HG03442 (cell line): ENCODE results near the gene RAB6B.

Source experiments
- ATAC-seq: cut with Tn5 transposase; IDR thresholded peaks from one replicate; pipeline ENCODE4 v1.9.1; 2021; ENCODE audit warnings: mild to moderate bottlenecking, moderate library complexity; ENCODE audit not compliant: unreplicated experiment

RAB6B gene

GRCh38 chr3:133895208-133896001, at the start of gene RAB6B:
RAB6B (minus strand) TSS chr3:133895882; CDS start chr3:133895466, 416 bp downstream.
- no peak for ATAC-seq

GRCh38 chr3:133944641-133945380, 49.1 kb upstream of the RAB6B start:
- no peak for ATAC-seq

- no peak for ATAC-seq
These were observed 48.5 kb upstream of the RAB6B start for GRCh38 chr3:133944181-133944580.

- ATAC-seq, result no peak
These were observed 48.0 kb upstream of the RAB6B start for GRCh38 chr3:133943639-133944141.

- ATAC-seq, result no peak
These were observed 47.4 kb upstream of the RAB6B start for GRCh38 chr3:133943031-133943535.

- ATAC-seq, result no peak
These were observed 45.7 kb upstream of the RAB6B start for GRCh38 chr3:133941415-133941821.

GRCh38 chr3:133940536-133940935, 44.9 kb upstream of the RAB6B start:
- no peak for ATAC-seq

GRCh38 chr3:133939463-133939835, 43.8 kb upstream of the RAB6B start:
- no peak for ATAC-seq

- ATAC-seq, result no peak
These were observed 43.2 kb upstream of the RAB6B start for GRCh38 chr3:133938770-133939462.

GRCh38 chr3:133937756-133938601, 42.3 kb upstream of the RAB6B start:
- ATAC-seq, result no peak

GRCh38 chr3:133937061-133937686, 41.5 kb upstream of the RAB6B start:
- ATAC-seq, result no peak

GRCh38 chr3:133935843-133936769, 40.4 kb upstream of the RAB6B start:
- no peak for ATAC-seq

GRCh38 chr3:133934996-133935842, 39.5 kb upstream of the RAB6B start:
- no peak for ATAC-seq

- no peak for ATAC-seq
These were observed 38.6 kb upstream of the RAB6B start for GRCh38 chr3:133934073-133934970.

GRCh38 chr3:133933097-133934024, 37.7 kb upstream of the RAB6B start:
- ATAC-seq, result no peak

- no peak for ATAC-seq
These were observed 36.3 kb upstream of the RAB6B start for GRCh38 chr3:133932009-133932408.
